Lower leg skin (tissue), 4 donors: ENCODE results near the gene PNMA5. TPM values are rescaled to one million over a fixed set of nuclear protein-coding genes. Genes with fewer than 3 reads are reported as not detected.
"Not testable (repeated sequence)": the region's sequence is repeated elsewhere in the genome, so short reads cannot be mapped to it uniquely, and the experiment has no call there.

Experiments
- DNase-seq, 2 donors: peaks; one replicate each; pipeline ENCODE4 v3.0.0-alpha.2; 2019; ENCODE audit warnings: low spot score in 2 of 2
- H3K4me3 ChIP-seq: fragments of 200-600 bp; sonication (generic); 2 replicates; pipeline ENCODE4 v1.5.1; 2017; ENCODE audit warnings: mild to moderate bottlenecking, low read depth; ENCODE audit not compliant: poor library complexity, severe bottlenecking
- POLR2A ChIP-seq, 2 donors: fragments of 450-650 bp; IDR thresholded peaks; one replicate each; pipeline ENCODE4 v1.6.1; 2016 to 2017; ENCODE audit warnings: antibody characterized with exemption in 2 of 2, mild to moderate bottlenecking in 1 of 2, moderate library complexity in 1 of 2
- WGBS, 2 donors: methylation state at CpG; one replicate each; pipeline ENCODE4 v1.1.5; 2018; 5-methylcytosine and 5-hydroxymethylcytosine counted together
- intact Hi-C: fragments of 100-400 bp; cut with DNase I; formaldehyde crosslinking; loops from one replicate; pipeline ENCODE4 v1.15.0; 2023; ENCODE audit warnings: low total_unique reads
- total RNA-seq, 4 donors: library from RNA; depleted of rRNA; stranded (reverse); fragments of >200 nt; gene quantifications; one replicate each; pipeline ENCODE4 v1.1.0, GENCODE V29; 2016
- TF ChIP-seq, protein P1 (sequence below), 3 donors: fragments of 450-650 bp; IDR thresholded peaks; one replicate each; pipeline ENCODE4 v1.5.1; 2016; ENCODE audit warnings: antibody characterized with exemption in 3 of 3, mild to moderate bottlenecking in 3 of 3, moderate library complexity in 2 of 3

PNMA5 gene
- not detected for total RNA-seq

DNA sequence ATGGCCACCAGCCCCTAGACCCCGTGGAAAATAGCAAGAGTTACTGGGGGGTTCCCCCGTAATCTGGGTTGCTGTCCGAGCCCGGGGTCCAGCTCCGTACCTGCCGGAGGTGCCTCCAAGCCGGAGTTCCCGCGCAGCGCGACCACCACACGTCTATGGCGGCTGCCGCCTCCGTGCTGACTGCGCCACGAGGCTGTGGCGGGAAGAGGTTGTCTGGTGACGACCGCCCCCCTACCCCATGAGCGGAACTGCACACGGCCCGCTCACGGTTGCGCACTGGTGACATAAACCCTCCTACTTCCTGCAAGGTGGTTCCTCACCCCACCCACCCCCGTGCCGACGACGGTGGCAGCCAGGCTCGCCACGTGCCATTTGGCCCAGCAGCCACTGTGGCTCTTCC is at the start of gene PNMA5:
Gene PNMA5, minus strand, starts transcription at position 184 of the 400 bp plus-strand sequence. CDS start 2,518 bp downstream, outside the sequence.
- DNase-seq: no peak
- H3K4me3 ChIP-seq: no peak within 1 kb of the TSS
- intact Hi-C loops: no loop called here
- TF ChIP-seq, protein P1, sequence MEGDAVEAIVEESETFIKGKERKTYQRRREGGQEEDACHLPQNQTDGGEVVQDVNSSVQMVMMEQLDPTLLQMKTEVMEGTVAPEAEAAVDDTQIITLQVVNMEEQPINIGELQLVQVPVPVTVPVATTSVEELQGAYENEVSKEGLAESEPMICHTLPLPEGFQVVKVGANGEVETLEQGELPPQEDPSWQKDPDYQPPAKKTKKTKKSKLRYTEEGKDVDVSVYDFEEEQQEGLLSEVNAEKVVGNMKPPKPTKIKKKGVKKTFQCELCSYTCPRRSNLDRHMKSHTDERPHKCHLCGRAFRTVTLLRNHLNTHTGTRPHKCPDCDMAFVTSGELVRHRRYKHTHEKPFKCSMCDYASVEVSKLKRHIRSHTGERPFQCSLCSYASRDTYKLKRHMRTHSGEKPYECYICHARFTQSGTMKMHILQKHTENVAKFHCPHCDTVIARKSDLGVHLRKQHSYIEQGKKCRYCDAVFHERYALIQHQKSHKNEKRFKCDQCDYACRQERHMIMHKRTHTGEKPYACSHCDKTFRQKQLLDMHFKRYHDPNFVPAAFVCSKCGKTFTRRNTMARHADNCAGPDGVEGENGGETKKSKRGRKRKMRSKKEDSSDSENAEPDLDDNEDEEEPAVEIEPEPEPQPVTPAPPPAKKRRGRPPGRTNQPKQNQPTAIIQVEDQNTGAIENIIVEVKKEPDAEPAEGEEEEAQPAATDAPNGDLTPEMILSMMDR (IDR thresholded peaks at IDR 0.05): no peak
- TF ChIP-seq POLR2A (IDR thresholded peaks at IDR 0.05): no peak
- WGBS, 2 donors: 91% methylated on average over 31 of the region's 31 CpGs; no CpG with 5 or more reads in 1 of the 2 donors

DNA sequence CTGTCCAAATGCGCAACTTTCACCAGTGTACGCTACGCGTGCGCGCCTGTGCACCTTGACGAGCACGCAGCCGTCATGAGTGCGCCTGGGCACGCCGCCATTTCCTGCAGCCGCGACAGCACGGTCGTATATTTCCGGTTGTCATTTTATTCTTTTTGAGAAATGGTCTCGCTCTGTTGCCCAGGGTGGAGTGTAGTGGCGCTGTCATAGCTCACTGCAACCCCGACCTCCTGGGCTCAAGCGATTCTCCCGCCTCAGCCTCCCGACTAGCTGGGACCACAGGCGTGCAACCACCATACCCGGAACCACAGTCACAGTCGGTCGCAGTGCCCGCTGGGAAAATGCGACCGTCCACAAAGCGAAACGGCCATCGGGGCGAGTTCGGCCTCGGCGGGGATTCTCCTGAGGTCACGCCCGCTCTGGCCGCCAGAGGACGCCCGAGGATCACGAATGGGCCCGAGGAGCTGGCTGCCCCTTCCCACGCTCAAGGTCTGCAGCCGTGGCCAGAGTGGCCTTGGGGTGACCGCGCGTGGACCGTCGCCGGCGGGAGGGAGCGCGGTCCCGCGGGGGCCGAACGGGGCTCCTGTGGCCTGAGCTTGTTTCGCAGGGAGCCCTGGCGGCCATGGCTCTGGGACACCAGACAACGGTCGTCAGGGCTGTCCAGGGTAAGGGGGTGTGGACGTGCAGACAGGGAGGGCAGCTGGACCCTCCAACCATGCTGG is 38.6 kb upstream of the PNMA5 start:
- peak; percentile 49 to 95 for DNase-seq
- WGBS, 2 donors: 27 to 51% methylated on average over 22 to 31 of the region's 64 CpGs
- TF ChIP-seq, protein P1 (IDR thresholded peaks at IDR 0.05): peak in 1 of 3 donors; percentile 66
- no peak for TF ChIP-seq POLR2A (IDR thresholded peaks at IDR 0.05)
- intact Hi-C loops: no loop called here
- H3K4me3 ChIP-seq: no peak overlapping the region

DNA sequence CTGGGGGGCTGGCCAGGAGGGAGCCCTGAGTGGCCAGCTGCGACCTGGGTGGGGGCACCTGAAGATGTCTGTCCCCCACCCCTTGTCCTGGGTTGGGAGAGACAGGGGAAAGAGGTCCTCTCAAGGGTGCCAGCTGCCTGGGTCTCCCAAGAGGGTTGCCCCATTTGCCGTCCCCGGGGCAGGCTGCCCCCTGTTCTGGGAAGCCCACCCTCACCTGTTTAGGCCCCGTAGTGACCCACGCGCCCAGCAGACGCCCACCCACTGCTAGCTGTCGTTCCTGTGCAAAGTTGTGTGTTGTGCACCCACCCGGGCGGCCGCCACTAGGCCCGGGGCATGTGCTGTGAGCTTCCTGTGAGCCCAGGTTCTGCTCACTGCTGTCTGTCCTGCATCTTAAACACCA is 36.9 kb upstream of the PNMA5 start:
- no peak for DNase-seq
- intact Hi-C loops: no loop called here
- no peak overlapping the region for H3K4me3 ChIP-seq
- no peak for TF ChIP-seq POLR2A (IDR thresholded peaks at IDR 0.05)
- TF ChIP-seq, protein P1 (IDR thresholded peaks at IDR 0.05): no peak
- WGBS, 2 donors: 85 to 95% methylated on average over 11 to 12 of the region's 12 CpGs

DNA sequence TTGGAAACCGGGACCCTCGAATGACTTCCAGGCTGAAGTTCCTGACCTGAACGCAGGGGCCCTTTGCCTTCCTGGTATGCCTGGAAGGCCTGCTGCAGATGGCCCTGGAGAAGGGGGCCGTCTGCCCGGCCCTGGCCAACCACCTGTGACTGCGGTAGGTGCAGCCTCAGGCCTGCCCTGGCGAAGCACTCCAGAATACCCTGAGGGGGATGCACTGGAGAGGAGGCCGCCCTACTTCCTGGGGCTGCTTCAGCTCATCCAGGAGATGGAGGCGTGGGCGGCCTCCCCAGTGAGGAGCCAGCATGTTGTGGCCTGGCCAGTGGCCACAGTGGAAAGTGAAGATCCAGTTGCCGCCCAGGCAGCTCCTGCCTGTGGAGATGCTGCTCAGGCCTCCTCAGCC is 36.0 kb upstream of the PNMA5 start:
- 79 to 80% methylated on average over 7 to 8 of the region's 11 CpGs for WGBS, 2 donors
- no peak overlapping the region for H3K4me3 ChIP-seq
- no peak for TF ChIP-seq POLR2A (IDR thresholded peaks at IDR 0.05)
- TF ChIP-seq, protein P1 (IDR thresholded peaks at IDR 0.05): no peak
- intact Hi-C loops: no loop called here
- DNase-seq: no peak

DNA sequence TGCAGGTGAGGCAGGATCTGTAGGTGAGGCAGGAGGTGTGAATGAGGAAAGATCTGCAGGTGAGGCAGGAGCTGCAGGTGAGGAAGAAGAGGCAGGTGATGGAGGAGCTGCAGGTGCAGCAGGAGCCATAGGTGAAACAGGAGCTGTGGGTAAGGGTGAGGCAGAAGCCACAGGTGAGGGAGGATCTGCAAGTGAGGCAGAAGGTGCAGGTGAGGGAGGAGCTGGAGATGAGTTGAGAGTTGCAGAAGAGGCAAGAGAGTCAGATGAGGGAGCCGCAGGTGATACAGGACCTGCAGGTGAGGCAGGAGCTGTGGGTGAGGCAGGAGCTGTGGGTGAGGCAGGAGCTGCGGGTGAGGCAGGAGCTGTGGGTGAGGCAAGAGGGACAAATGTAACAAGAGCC is 35.2 kb upstream of the PNMA5 start:
- no peak for TF ChIP-seq POLR2A (IDR thresholded peaks at IDR 0.05)
- TF ChIP-seq, protein P1 (IDR thresholded peaks at IDR 0.05): no peak
- intact Hi-C loops: no loop called here
- 42 to 75% methylated on average over 2 of the region's 2 CpGs for WGBS, 2 donors

DNA sequence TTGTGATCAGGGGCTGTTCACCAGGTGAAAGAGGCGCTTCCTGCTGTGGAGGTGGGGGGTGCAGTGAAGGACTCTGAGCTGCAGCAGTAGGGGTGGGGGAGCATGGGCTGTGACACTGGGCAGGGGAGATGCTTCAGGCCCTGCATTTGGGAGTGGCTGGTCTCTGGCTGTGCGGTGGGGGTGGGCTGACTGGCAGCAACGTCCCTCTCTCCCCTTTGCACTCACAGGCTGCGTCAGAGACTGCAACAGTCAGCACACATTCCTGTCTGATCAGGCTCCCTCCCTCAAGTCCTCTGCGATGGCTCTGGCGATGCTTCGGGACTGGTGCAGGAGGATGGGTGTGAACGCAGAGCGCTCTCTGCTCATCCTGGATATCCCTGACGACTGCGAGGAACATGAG is 34.6 kb upstream of the PNMA5 start:
- DNase-seq, H3K4me3 ChIP-seq, intact Hi-C loops: not testable (repeated sequence)
- 36 to 49% methylated on average over 3 to 7 of the region's 11 CpGs for WGBS, 2 donors

More for the DNA sequence above, 35.2 kb upstream of the PNMA5 start:
- H3K4me3 ChIP-seq: no peak overlapping the region
- no peak for DNase-seq

DNA sequence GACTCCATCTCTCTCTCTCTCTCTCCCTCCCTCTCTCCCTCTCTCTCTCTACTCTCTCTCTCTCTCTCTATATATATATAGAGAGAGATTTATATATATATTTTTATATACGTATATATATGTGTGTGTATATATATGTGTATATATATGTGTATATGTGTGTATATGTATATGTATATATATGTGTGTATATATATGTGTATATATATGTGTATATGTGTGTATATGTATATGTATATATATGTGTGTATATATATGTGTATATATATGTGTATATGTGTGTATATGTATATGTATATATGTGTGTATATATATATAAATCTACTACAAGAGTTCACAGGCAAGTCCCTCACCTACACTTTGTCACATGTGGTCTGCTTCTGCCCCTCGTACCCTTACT is 32.6 kb upstream of the PNMA5 start:
- DNase-seq, intact Hi-C loops, H3K4me3 ChIP-seq: not testable (repeated sequence)
- 47 to 54% methylated on average over 2 of the region's 2 CpGs for WGBS, 2 donors
